Glomerular endothelial cell (primary cell): Measurements from ENCODE around the gene ZNF436. TPM values are rescaled to one million over a fixed set of nuclear protein-coding genes. Genes with fewer than 3 reads are reported as not detected.

Experiments used
- DNase-seq: peaks from one replicate; pipeline ENCODE4 v3.0.0-alpha.2; 2011; ENCODE audit warnings: low read depth, low spot score; ENCODE audit errors: extremely low read depth
- total RNA-seq: library from RNA; depleted of rRNA; stranded (reverse); fragments of >200 nt; gene quantifications from 2 replicates; pipeline ENCODE4 v1.2.3, GENCODE V29; 2015

The ZNF436 gene
- 22.9 and 25.6 TPM in 2 replicates for total RNA-seq

DNA sequence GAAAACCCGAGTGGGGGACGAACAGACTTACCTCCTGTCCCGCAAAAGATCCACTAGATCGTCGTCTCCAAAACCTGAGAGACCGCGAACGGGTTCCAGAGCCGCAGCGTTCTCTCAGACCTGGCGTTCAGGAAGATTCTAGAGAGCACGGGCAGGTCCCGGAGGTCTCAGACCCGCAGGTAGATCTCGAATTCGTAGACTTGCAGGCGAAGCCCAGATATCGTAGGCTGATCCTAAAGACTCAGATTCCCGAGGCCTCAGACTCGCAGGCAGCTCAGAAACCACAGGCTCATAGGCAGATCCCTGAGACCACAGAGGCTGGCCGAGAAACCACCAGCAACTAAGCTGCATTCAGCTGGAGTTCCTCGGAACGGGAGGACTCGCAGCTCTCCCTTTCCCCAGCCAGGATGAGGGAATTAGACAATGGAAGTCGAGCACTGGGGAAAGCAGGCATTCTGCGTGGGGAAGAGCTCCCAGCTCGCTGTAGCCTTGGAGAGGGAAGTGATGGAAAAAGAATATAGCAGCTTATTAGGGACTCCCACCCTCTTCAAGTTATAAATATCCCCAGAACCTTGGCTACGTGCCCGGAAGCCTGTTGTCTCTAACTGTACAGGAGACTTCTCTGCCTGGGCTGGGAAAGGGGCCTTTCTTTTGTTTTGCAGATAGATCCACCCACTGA, at the start of gene ZNF436:
TSS of gene ZNF436 (minus strand) at position 502 of the 679 bp plus-strand sequence. CDS start 1,831 bp downstream, outside the sequence.
- DNase-seq: no peak

DNA sequence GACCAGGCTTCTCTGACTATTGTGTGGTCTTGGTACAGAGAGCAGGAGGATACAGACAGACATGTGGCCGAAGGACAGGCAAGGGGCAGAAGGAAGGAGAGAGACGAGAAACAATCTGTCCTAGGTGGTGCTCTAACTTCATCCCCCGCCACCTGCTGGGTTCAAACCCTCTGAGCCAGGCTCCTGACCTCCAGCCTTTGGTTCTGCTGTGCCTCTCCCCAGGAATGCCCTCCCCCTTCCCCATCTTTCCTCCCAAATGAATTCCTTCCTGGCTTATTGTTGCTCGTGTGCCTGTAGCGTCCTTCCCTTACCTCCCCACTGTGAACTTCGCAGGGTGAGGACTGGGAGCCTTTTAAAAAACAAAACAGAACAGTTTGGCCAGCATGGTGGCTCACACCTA, 49.5 kb upstream of the ZNF436 start:
- DNase-seq: no peak

DNA sequence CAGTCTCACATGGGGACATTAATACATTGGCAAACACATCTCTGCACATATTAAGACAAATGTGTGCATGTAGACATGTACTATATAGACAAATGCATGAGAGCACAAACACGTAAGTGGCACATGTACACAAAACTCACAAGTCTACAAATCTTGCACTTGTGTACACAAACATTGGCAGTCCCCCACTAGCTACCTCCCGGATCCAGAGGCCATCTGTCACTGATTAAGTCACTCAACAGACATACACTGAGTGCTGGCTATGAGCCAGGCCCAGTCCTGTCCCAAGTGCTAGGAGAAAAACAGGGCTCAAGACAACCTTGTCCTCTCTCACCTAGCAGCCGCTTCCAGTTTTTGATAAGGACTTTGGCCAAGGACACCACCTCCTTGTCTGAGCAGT, 47.9 kb upstream of the ZNF436 start:
- DNase-seq: no peak

DNA sequence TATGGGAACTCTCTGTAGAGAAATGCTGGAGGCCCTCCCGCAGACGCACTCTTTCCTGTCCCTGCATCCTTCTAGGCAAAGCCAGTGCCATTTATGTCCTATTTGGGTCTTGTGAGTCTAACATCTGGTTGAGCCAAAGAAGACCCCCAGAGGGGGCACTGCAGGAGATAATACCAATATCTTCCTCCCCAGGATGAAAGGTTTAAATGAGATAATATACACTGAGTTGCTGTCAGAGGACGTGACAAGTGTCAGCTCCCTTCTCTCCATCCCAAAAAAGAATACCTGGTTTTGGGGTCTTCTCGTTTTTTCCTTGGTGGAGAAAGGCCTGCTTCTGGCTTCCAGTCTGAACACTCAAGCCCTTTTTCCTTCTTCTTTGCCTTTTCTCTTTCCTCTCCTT, 47.3 kb upstream of the ZNF436 start:
- DNase-seq: no peak

DNA sequence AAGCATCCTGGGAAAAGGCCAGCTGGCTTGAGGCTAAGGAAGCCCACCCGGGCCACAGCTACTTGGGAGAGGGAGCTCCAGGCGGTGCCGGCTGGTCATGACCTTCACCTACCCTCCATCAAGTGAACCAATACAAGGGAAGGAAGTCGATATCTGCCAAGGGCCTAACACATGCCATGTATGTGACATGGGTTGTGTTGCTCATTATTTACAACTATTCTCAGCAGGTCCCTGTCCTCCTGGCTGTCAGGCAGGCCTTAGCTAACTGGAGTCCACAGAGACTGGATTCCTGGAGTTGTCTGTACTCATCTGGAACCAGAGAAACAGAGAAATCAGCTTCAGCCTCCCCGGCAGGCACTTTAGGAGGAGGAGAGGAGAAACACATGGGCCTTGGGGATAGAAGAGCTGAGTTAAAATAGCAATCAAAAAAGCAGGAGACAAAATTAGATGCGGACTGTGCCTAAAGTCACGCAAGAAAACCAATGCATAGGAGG, 39.2 kb upstream of the ZNF436 start:
- DNase-seq: no peak

DNA sequence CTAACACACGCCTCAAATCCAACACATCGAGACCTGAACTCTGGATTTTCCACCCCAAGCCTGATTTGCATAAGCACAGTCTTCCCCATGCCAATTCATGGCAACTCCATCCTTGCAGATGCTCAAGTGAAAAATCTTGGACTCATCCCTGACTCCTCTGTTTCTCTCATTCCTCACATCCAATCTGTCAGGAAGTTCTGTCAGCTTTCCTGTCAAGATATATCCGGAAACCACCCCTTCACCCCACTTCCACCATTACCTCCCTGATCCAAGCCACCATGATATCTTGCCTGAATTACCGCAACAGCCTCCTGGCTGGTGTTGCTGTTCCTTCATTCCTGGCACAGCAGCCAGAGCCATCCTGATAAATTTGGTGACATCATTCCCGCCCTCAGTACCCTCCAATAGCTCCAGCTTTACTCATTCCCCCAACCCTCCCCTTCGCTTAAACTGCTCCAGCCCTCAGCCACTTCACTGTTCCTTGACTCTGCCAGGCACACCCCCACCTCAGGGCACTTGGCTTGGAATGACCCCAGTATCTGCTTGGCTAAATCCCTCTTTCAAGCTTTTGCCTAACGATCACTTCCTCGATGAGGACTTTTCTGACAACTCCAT, 37.5 kb upstream of the ZNF436 start:
- DNase-seq: no peak

DNA sequence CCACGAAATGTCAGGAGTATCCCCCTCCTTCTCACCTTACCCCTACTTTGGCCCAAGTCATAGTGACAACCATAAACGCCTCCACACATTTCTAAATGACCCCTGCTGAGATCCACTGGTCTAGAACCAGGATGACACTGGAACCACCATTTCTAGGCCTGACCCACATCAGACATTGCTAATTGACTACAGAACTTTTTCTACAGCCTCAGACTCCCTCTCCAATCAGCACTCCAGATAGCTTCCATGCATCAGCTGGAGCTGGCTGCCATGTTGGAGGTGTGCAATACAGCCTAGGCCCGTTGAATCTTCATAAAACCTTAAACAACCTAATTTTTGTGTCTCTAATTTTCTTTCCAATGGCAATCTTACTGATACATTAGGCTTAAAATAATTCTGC, 36.3 kb upstream of the ZNF436 start:
- no peak for DNase-seq

DNA sequence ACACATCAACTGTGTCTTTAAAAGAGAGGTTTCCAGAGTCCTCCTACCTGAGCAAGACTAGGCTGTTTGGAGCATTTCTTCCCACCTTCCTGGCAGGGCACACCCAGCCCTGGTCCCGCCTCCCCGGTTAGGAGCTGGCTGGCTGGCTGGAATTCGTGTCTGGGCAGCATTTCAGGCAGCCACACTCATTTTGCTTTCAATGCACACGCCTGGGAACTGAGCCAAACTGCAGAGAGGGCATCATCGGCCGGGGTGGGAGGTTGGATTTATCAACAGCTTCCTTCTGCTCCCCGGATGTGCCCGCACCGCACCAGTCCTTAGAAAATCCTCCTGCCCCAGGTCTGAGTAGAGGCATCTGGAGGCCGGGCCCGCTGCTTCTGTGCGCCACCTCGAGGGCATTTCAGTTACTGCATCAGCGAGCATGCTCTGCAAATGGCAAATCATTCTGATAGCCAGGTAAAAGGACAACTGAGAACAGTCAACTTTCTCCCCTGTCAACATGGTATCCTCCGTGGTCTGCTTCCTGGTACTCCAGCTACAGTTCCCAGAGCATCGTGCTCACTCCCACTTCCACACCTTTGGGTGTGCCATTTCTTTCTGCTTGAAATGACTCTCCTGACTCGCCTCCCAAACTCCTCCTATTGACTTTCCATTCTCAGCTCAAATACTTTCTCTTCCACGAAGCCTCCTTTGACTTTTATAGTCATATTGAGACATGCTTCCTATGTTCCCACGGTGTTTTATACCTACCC, 34.3 kb upstream of the ZNF436 start:
- DNase-seq: no peak

DNA sequence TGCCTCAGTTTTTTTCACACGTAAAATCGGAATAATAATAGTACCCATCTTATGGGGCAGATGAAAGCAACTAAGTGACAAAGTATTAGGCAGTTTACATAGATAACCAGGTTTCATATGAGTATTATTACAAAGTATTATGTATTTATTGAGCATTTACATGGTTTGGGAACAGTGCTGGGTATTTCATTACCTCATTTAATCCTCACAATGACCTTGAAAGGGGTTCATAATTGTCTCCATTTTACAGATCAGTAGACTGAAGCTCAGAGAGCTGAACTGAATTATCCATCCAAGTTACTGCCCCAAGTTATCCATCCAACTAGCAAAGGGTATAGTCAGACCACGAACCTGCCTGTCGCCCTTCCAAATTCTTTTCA, 33.7 kb upstream of the ZNF436 start:
- no peak for DNase-seq

DNA sequence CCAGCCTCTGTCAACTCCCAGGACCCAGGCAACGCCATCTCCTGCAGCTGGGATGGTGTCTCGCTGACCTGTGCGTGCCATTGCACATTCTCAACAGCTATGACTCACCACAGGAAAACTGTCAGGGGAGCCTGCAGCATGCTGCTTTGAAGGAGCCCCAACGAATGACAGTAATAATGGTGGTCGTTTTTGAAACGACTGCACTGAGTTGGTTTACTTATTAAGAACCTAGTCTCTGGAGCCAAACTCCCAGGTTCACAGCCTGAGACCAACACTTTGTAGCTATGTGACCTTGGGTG, 33.4 kb upstream of the ZNF436 start:
- DNase-seq: no peak

DNA sequence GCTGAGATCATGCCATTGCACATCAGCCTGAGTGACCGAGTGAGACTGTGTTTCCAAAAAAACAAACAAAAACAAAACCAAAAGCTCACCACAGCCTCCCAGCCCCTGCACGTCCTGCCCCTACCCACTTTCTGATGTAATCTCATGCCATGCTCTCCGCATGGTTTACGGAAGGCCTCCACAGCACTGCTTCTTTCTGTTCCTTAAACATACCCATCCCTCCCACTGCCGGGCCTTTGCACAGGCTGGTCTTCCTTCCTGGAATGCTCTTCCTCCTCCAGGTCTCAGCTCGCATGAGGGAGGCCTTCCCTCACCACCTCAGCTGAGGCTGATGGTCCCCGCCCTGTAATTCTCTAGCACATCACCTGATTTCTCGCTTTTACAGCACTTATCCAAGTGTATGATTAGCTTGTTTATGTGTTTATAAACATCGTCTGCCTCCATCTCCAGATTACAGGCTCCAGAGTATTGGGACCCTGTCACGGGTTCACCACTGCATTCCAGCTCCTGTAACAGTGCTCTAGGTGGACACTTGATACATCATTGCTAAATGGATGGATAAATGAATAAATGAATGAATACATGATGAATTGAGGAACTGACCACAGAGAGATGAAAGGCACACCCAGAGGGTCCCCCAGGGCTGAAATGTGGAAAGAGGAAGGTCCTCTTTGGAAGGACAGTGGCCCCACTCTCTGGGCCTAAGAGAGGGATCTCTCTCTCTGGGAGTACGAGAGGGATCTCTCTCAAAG, 32.8 kb upstream of the ZNF436 start:
- DNase-seq: no peak

DNA sequence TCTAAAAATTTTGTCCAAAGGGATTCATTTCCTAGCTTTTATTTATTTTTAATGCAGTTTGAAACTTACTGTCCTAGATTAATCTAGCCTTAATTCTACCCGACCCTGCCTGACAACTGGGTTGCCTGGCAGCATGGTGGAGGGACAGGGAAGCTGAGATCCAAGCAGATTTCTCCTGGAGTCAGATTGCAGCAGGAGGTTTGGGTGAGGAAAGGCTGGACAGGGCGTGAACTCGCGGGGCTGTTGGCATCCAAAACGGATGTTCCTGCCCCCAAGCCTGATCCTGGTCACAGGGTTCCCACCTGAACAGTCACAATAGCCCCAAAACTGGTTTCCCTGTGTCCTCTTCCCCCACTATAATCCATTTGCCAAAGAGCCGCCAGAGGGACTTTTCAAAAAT, 31.7 kb upstream of the ZNF436 start:
- DNase-seq: no peak

DNA sequence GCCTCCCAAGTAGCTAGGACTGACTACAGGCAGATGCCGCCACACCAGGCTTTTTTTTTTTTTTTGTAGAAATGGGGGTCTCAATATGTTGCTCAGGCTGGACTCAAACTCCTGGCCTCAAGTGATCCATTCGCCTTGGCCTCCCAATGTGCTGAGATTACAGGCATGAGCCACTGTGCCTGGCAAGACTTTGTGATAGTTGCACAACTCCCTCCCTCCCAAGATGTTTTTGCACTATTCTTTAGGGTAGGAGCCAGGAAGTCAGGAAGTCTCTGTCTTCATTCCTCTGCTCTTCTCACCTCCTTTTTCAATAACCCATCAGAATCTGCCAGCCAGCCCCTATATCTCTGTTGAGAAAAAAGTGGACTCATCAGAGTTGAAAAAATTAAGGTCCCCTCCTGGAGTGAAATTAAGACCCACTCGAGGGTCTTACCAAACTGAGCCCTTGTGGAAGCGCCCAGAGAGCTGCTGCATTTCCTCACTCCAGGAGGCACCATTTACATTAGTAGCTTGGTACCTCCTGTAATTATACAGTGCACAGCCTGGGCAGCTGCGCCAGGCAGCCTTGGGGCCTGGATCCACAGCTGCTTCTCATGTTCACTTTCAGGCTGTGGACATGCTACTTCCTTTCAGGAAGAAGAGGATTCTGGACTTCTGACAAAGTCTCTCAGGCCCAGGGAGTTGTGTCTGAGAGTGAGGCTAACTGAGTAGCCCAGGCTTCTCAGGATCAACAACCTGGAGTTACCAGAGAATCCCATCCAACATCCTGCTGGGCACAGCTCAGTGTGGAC, 30.9 kb upstream of the ZNF436 start:
- no peak for DNase-seq

DNA sequence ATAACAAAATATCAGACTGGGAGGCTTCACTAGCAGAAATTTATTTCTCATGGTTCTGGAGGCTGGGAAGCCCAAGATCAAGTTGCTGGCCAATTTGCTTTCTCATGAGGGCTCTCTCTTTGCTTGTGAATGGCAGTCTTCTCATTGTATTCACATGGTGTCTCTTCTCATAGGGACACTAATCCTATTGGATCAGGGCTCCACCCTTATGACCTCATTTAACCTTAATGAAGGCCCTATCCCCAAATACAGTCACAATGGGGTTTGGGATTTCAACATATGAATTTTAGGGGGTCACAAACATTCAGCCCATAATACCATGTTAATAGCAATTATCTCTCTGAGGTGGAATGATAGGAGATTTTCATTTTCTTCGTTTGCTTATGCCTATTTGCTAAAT, 29.6 kb upstream of the ZNF436 start:
- DNase-seq: no peak

DNA sequence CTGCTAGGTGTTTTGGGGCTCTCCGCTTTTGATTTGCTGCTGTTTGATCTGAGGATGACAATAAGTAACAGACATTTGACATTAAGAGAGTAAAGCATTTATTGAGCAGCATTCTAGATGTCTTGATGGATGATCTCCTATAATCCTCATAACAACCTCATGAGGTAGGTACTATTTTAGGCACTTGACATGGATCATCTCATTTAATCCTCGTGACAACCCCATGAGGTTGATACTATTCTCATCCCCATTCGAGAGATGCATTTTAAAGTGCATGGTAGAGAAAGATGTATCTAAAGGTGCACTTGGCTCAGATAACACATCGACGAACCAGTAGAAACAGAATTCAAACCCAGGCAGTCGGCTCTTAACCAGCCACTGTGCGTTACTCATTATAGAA, 28.3 kb upstream of the ZNF436 start:
- no peak for DNase-seq

DNA sequence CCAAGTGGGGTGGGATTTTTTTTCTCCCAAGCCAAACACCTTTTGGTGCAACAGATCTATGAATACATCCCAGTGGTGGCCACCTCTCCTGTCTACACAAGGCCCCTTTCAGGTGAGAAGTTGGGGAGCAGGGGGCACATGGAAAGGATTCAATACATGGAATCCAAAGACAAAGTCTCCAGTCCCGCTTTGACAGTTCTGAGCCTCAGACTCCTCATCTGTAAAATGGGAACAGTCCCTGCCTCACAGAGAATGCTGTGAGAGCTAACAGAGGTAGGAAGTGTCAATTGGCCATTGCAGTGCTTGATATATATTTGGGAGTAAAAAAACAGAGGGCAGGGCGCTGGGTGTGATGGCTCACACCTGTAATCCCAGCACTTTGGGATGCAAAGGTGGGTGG, 26.7 kb upstream of the ZNF436 start:
- no peak for DNase-seq

DNA sequence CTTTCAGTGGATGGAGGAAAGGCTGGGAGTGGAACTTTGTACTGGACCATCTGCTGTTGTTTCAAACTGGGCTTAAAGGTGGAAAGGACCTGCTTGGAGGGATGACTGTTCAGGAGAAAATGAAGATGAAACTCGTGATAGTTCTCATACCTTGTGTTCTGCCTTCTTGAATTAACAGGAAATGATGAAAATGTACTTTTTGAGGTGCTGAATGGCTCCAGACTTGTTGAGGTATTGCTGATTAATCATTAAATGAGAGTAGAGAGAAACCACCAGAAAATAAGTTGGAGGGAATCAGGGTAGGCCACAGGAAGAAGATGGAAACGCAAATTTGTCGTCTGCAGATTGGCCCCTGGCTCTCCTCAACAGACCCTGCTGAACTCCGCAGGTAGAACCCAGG, 26.2 kb upstream of the ZNF436 start:
- DNase-seq: no peak

DNA sequence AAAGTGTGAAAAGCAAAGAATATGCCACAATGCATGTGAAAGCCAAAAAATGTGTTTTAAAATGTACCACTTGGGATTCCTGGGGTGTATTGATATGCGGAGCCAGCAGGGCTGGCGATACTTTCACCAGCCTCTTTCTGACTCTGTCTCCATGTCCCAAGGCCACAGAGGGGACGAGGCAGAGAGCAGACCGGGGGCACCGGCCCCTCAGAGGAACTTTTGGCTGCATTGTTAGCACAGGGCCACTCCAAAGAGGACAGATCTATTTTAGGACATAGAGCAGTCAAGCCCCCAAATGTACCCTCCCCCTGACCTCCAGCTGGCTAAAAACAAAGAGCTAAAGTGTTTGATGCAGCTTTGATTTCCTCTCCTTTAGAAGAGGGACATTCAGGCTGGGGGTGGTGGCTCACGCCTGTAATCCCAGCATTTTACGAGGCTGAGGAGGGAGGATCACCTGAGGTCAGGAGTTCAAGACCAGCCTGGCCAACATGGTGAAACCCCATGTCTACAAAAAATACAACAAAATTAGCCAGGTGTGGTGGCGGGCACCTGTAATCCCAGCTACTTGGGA, 25.6 kb upstream of the ZNF436 start:
- DNase-seq: no peak

DNA sequence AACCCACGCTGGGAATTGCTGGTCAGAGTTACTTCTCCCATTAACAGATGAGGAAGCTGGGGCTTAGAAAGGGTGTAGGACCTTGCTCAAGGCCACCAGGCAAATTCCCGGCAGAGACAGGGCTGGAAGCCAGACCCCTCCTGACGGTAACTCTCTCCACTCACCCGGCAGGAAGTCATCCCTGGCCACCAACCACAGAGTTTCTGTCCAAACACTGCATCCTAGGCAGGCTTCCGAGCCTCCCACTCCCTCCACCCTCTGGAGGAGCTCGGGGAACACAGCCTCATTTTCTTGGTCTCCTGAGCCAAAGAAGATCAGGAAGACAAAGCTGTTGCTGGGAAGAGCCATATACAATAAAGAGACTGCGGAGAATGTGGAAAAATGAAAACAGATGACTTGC, 25.0 kb upstream of the ZNF436 start:
- no peak for DNase-seq

DNA sequence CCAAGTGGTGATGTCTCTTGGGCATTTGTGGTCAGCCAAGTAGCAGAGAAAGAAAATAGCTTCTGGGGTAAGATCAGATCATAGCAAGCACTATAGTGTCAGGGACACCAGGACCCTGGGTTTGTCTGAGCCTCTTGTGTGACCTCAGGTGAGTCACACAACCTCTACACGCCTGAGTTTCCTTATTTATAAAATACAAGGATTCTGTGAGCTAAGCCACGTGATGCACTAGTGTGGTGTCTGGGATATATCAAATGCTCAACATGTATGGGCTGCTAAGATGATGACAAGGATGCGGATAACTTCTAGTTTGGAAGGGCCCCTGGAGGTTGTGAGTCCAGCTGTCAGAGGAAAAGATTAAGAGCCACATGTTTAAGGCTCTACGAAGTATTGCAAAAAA, 24.5 kb upstream of the ZNF436 start:
- DNase-seq: no peak
